HCT116 (cell line): ENCODE results near the gene ABCA3. TPM values are rescaled to one million over a fixed set of nuclear protein-coding genes. Genes with fewer than 3 reads are reported as not detected.

Source experiments
- ATAC-seq: fragments of 200-7000 bp; cut with Tn5 transposase; 2 replicates; pipeline ENCODE4 v1.9.1; 2020; ENCODE audit warnings: mild to moderate bottlenecking, moderate library complexity
- BruUV-seq: library from RNA; stranded (reverse); fragments of 400-500 nt; replicated peaks from 2 replicates; lab custom pipeline; 2021; lab: Mats Ljungman, UMichigan
- CTCF ChIA-PET: fragments of 300-600 bp; sonication (Branson Sonifier 250); formaldehyde crosslinking; loops from one replicate; lab custom pipeline; 2021; ENCODE audit warnings: antibody characterized with exemption; lab: Charles Lee
- POLR2A ChIA-PET: fragments of 300-600, 350-600 bp; sonication (Branson Sonifier 250); formaldehyde crosslinking; loops from one replicate; lab custom pipeline; 2021; ENCODE audit warnings: antibody characterized with exemption; lab: Charles Lee
- RAD21 ChIA-PET, 2 experiments: fragments of 300-600 bp; sonication (Branson Sonifier 250); formaldehyde crosslinking; loops; one replicate each; lab custom pipeline; 2023; ENCODE audit warnings: low total read pairs in 2 of 2; ENCODE audit not compliant: uncharacterized antibody in 2 of 2, unreplicated experiment in 2 of 2, low non-redundant PET in 1 of 2; lab: Charles Lee
- DNase-seq: peaks from one replicate; pipeline ENCODE4 v3.0.0-alpha.2; 2010; ENCODE audit warnings: low read depth, low spot score
- H2AFZ ChIP-seq: fragments of 200-600 bp; shearing (Covaris generic), sonication (generic); 2 replicates; pipeline ENCODE4 v1.6.1; 2017; ENCODE audit warnings: low read depth, mixed run types, mixed read lengths, antibody characterized with exemption, low read length; ENCODE audit not compliant: poor library complexity, severe bottlenecking
- H3K27ac ChIP-seq: 2 replicates; pipeline ENCODE4 v1.5.1; 2012; ENCODE audit warnings: low read depth, low read length
- H3K27me3 ChIP-seq: fragments of 200-600 bp; sonication (generic); 2 replicates; pipeline ENCODE4 v1.6.1; 2016; ENCODE audit warnings: mixed run types, low read length, mixed read lengths; ENCODE audit not compliant: insufficient read depth
- H3K36me3 ChIP-seq, 2 experiments: fragments of 200-500 bp in 1 of 2; fragments of 200-600 bp in 1 of 2; sonication (Bioruptor generic) in 1 of 2; sonication (generic) in 1 of 2; 2 replicates each; pipeline versions ENCODE4 v1.5.1 to v1.6.1; 2014 to 2016; ENCODE audit warnings: low read length in 2 of 2, inconsistent platforms in 1 of 2, mixed read lengths in 1 of 2, mixed run types in 1 of 2; ENCODE audit not compliant: insufficient read depth in 2 of 2, control insufficient read depth in 1 of 2
- H3K4me1 ChIP-seq, 2 experiments: fragments of 200-600 bp in 1 of 2; sonication (generic) in 1 of 2; 2 replicates each; pipeline versions ENCODE4 v1.5.1 to v1.6.1; 2012 to 2017; ENCODE audit warnings: low read length in 2 of 2, inconsistent platforms in 1 of 2, mild to moderate bottlenecking in 1 of 2, mixed read lengths in 1 of 2, mixed run types in 1 of 2, moderate library complexity in 1 of 2; ENCODE audit not compliant: insufficient read depth in 2 of 2, control insufficient read depth in 1 of 2
- H3K4me2 ChIP-seq: fragments of 200-600 bp; sonication (generic); 2 replicates; pipeline ENCODE4 v1.6.1; 2017; ENCODE audit warnings: mixed run types, low read length, mixed read lengths
- H3K4me3 ChIP-seq, 2 experiments: fragments of 200-600 bp in 1 of 2; sonication (generic) in 1 of 2; replicated peaks in 1 of 2; 2 replicates each; pipeline ENCODE4 v1.5.1; 2011 to 2016; ENCODE audit warnings: low read length in 2 of 2, control low read depth in 1 of 2, low read depth in 1 of 2, mild to moderate bottlenecking in 1 of 2, mixed read lengths in 1 of 2, mixed run types in 1 of 2
- H3K79me2 ChIP-seq: fragments of 200-600 bp; sonication (generic); 2 replicates; pipeline ENCODE4 v1.6.1; 2017; ENCODE audit warnings: mild to moderate bottlenecking, mixed run types, low read length, moderate library complexity, mixed read lengths; ENCODE audit not compliant: insufficient read depth
- H3K9ac ChIP-seq: fragments of 200-600 bp; sonication (generic); 2 replicates; pipeline ENCODE4 v1.6.1; 2016; ENCODE audit warnings: low read length, mixed read lengths
- H3K9me2 ChIP-seq: fragments of 200-600 bp; sonication (generic), shearing (Covaris generic); 2 replicates; pipeline ENCODE4 v1.6.1; 2017; ENCODE audit warnings: mixed run types, mild to moderate bottlenecking, moderate library complexity; ENCODE audit not compliant: insufficient read depth
- H3K9me3 ChIP-seq, 2 experiments: fragments of 200-500 bp in 1 of 2; fragments of 200-600 bp in 1 of 2; sonication (Bioruptor generic) in 1 of 2; sonication (generic) in 1 of 2; 2 replicates each; pipeline ENCODE4 v1.6.1; 2014 to 2017; ENCODE audit warnings: low read length in 2 of 2, mixed read lengths in 2 of 2, inconsistent platforms in 1 of 2, low read depth in 1 of 2, mild to moderate bottlenecking in 1 of 2, mixed run types in 1 of 2, moderate library complexity in 1 of 2; ENCODE audit not compliant: control insufficient read depth in 1 of 2, insufficient read depth in 1 of 2
- H4K20me1 ChIP-seq: fragments of 200-600 bp; sonication (generic), shearing (Covaris generic); 2 replicates; pipeline ENCODE4 v1.6.1; 2017; ENCODE audit warnings: mixed run types, mild to moderate bottlenecking, moderate library complexity; ENCODE audit not compliant: insufficient read depth
- CBX3 ChIP-seq: IDR thresholded peaks from 2 replicates; pipeline ENCODE4 v1.6.1; 2012; ENCODE audit warnings: low read depth
- CTCF ChIP-seq, 3 experiments: fragments of 200-600 bp in 1 of 3; sonication (generic) in 1 of 3; IDR thresholded peaks in 2 of 3; conservative IDR thresholded peaks in 1 of 3; 2 replicates each; pipeline ENCODE4 v1.5.1; 2012 to 2017; ENCODE audit warnings: low read depth in 2 of 3, low read length in 2 of 3, antibody characterized with exemption in 1 of 3, borderline replicate concordance in 1 of 3, control low read depth in 1 of 3, mild to moderate bottlenecking in 1 of 3, mixed read lengths in 1 of 3, mixed run types in 1 of 3, moderate library complexity in 1 of 3; ENCODE audit not compliant: insufficient read depth in 1 of 3
- ELF1 ChIP-seq: IDR thresholded peaks from 2 replicates; pipeline ENCODE4 v1.6.1; 2012; ENCODE audit warnings: low read depth, borderline replicate concordance
- EZH2 ChIP-seq: fragments of 200-600 bp; sonication (generic); IDR thresholded peaks from 2 replicates; pipeline ENCODE4 v1.6.1; 2017; ENCODE audit warnings: antibody characterized with exemption, mixed run types
- FOSL1 ChIP-seq: IDR thresholded peaks from 2 replicates; pipeline ENCODE4 v1.6.1; 2012; ENCODE audit warnings: low read depth
- MAX ChIP-seq: IDR thresholded peaks from 2 replicates; pipeline ENCODE4 v1.6.1; 2012
- POLR2AphosphoS5 ChIP-seq: IDR thresholded peaks from 2 replicates; pipeline ENCODE4 v1.6.1; 2011; ENCODE audit warnings: mild to moderate bottlenecking, low read depth, low read length, moderate library complexity
- RAD21 ChIP-seq: IDR thresholded peaks from 2 replicates; pipeline ENCODE4 v1.6.1; 2012; ENCODE audit warnings: low read depth, mild to moderate bottlenecking
- SIN3A ChIP-seq: IDR thresholded peaks from 2 replicates; pipeline ENCODE4 v1.6.1; 2012; ENCODE audit warnings: low read depth
- SP1 ChIP-seq: IDR thresholded peaks from 2 replicates; pipeline ENCODE4 v1.6.1; 2012; ENCODE audit warnings: low read depth
- SRF ChIP-seq: IDR thresholded peaks from 2 replicates; pipeline ENCODE4 v1.6.1; 2012; ENCODE audit warnings: low read depth
- TCF7L2 ChIP-seq: IDR thresholded peaks from 2 replicates; pipeline ENCODE4 v1.7.0; 2011; ENCODE audit warnings: borderline replicate concordance, inconsistent platforms; ENCODE audit not compliant: insufficient read depth, insufficient read length; ENCODE audit errors: extremely low read depth
- YY1 ChIP-seq: IDR thresholded peaks from 2 replicates; pipeline ENCODE4 v1.6.1; 2011; ENCODE audit warnings: low read length, low read depth, moderate library complexity, mild to moderate bottlenecking; ENCODE audit not compliant: insufficient replicate concordance; ENCODE audit errors: extremely low read depth
- ZFX ChIP-seq: fragments of 450-650 bp; IDR thresholded peaks from 2 replicates; pipeline ENCODE4 v1.6.1; 2017
- ZNF274 ChIP-seq: fragments of 200-500 bp; sonication (Bioruptor generic); IDR thresholded peaks from 2 replicates; pipeline ENCODE4 v1.6.1; 2014; ENCODE audit warnings: mild to moderate bottlenecking, low read depth, low read length, inconsistent platforms
- intact Hi-C: fragments of 100-400 bp; cut with micrococcal nuclease; formaldehyde crosslinking; loops from 2 replicates; pipeline ENCODE4 v1.10.0; 2022
- total RNA-seq: library from RNA; stranded (reverse); gene quantifications from one replicate; pipeline ENCODE4 v1.2.1, GENCODE V29; 2021; ENCODE audit not compliant: unreplicated experiment
- TF ChIP-seq, protein P1 (sequence below): IDR thresholded peaks from 2 replicates; pipeline ENCODE4 v1.6.1; 2011; ENCODE audit warnings: mild to moderate bottlenecking, low read length, moderate library complexity; ENCODE audit not compliant: insufficient replicate concordance; ENCODE audit errors: extremely low read depth
- TF ChIP-seq, protein P2 (sequence below): IDR thresholded peaks from 2 replicates; pipeline ENCODE4 v1.6.1; 2012; ENCODE audit warnings: low read depth

ABCA3 gene
- total RNA-seq, 1 experiment from 2014 or later = 5.4 TPM

DNA sequence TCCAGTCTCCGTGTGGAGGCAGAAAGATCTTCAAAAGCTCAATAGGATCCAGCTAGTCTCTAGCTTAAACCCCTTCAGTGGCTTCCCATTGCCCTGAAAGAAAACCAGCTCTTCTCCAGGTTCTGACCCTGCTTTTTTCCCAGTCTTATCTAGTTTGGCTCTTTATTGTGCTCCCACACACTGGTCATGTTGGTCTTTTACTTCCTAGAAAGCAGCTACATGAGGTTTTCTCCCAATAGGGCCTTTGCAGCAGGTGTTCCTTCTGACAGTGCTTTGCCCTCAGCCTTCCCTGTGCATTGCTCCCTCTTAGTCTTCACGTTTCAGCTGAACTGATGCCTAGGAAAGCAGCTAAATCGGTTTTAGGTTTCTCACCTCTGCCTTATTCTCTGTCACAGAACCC is 21.7 kb upstream of the ABCA3 start:
- Histone ChIP-seq H4K20me1 (no peaks in the 10 kb centered on the region), H3K9me3 (peaks cover 0 to 2% of the 10 kb centered on the region in 2 experiments; a peak in 2 of 4 replicates), H3K27ac (no peak overlapping the region), H3K9ac (no peak overlapping the region), H3K27me3 (peaks cover 26% of the 10 kb centered on the region), H3K4me1 (no peaks in the 10 kb centered on the region), H3K9me2 (no peaks in the 10 kb centered on the region), H3K36me3 (no peaks in the 10 kb centered on the region), H2AFZ (no peak overlapping the region), H3K4me2 (no peak overlapping the region), H3K79me2 (no peaks in the 10 kb centered on the region), H3K4me3 (no peak overlapping the region)
- RAD21 ChIA-PET = no interaction called here
- intact Hi-C loops = no loop called here
- CTCF ChIA-PET = no interaction called here
- no peak for DNase-seq
- POLR2A ChIA-PET = no interaction called here
- TF ChIP-seq, protein P1, sequence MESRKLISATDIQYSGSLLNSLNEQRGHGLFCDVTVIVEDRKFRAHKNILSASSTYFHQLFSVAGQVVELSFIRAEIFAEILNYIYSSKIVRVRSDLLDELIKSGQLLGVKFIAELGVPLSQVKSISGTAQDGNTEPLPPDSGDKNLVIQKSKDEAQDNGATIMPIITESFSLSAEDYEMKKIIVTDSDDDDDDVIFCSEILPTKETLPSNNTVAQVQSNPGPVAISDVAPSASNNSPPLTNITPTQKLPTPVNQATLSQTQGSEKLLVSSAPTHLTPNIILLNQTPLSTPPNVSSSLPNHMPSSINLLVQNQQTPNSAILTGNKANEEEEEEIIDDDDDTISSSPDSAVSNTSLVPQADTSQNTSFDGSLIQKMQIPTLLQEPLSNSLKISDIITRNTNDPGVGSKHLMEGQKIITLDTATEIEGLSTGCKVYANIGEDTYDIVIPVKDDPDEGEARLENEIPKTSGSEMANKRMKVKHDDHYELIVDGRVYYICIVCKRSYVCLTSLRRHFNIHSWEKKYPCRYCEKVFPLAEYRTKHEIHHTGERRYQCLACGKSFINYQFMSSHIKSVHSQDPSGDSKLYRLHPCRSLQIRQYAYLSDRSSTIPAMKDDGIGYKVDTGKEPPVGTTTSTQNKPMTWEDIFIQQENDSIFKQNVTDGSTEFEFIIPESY = no peak
- TF ChIP-seq EZH2 (no peak), ELF1 (no peak), ZNF274 (no peak), SIN3A (no peak), SRF (no peak), ZFX (no peak), CTCF (IDR thresholded peaks at IDR 0.05 in 2 of 3, conservative IDR thresholded peaks at IDR 0.05 in 1 of 3; ENCODE audit: borderline replicate concordance in 1 of 3, insufficient read depth in 1 of 3, low read depth in 2 of 3, low read length in 2 of 3) (no peak), RAD21 (no peak), FOSL1 (no peak), POLR2AphosphoS5 (no peak), TCF7L2 (no peak), MAX (no peak), CBX3 (no peak), YY1 (no peak), SP1 (no peak)
- TF ChIP-seq, protein P2, sequence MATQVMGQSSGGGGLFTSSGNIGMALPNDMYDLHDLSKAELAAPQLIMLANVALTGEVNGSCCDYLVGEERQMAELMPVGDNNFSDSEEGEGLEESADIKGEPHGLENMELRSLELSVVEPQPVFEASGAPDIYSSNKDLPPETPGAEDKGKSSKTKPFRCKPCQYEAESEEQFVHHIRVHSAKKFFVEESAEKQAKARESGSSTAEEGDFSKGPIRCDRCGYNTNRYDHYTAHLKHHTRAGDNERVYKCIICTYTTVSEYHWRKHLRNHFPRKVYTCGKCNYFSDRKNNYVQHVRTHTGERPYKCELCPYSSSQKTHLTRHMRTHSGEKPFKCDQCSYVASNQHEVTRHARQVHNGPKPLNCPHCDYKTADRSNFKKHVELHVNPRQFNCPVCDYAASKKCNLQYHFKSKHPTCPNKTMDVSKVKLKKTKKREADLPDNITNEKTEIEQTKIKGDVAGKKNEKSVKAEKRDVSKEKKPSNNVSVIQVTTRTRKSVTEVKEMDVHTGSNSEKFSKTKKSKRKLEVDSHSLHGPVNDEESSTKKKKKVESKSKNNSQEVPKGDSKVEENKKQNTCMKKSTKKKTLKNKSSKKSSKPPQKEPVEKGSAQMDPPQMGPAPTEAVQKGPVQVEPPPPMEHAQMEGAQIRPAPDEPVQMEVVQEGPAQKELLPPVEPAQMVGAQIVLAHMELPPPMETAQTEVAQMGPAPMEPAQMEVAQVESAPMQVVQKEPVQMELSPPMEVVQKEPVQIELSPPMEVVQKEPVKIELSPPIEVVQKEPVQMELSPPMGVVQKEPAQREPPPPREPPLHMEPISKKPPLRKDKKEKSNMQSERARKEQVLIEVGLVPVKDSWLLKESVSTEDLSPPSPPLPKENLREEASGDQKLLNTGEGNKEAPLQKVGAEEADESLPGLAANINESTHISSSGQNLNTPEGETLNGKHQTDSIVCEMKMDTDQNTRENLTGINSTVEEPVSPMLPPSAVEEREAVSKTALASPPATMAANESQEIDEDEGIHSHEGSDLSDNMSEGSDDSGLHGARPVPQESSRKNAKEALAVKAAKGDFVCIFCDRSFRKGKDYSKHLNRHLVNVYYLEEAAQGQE = no peak
- ATAC-seq = no peak
- BruUV-seq = no TSS peak
